Mammary epithelial cell (primary cell): ENCODE measurements around the gene DARS1.

Experiments
- EZH2 ChIP-seq: IDR thresholded peaks from 2 replicates; pipeline ENCODE4 v1.6.1; 2012; ENCODE audit warnings: low read length, inconsistent platforms, borderline replicate concordance
- TF ChIP-seq, protein P1 (sequence below), 2 donors: IDR thresholded peaks in 1 of 2; conservative IDR thresholded peaks in 1 of 2; 2 replicates each; pipeline ENCODE4 v1.5.1; 2011 to 2012; ENCODE audit warnings: inconsistent platforms in 2 of 2, low read length in 2 of 2, mild to moderate bottlenecking in 2 of 2, control low read depth in 1 of 2, low read depth in 1 of 2; ENCODE audit not compliant: insufficient read depth in 1 of 2; ENCODE audit errors: extremely low read depth in 1 of 2

DNA sequence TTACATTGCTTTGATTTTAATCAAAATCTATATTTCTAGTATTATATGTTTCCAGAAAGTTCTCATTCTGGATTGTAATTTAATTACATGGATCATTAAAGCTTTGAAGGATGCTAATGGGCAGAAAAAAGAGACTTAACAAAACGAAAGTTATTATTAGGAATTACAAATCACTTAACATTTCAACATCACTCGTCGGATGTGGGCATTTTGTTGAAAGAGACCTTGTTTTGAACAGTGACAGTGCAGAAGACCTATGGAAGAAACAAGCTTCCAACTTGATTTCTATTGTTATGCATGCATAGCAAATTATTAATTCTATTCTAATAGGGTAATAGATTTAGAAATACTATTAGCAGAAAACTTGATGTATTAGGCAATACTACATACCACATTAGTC, 31.4 kb upstream of the DARS1 start:
- TF ChIP-seq, protein P1, sequence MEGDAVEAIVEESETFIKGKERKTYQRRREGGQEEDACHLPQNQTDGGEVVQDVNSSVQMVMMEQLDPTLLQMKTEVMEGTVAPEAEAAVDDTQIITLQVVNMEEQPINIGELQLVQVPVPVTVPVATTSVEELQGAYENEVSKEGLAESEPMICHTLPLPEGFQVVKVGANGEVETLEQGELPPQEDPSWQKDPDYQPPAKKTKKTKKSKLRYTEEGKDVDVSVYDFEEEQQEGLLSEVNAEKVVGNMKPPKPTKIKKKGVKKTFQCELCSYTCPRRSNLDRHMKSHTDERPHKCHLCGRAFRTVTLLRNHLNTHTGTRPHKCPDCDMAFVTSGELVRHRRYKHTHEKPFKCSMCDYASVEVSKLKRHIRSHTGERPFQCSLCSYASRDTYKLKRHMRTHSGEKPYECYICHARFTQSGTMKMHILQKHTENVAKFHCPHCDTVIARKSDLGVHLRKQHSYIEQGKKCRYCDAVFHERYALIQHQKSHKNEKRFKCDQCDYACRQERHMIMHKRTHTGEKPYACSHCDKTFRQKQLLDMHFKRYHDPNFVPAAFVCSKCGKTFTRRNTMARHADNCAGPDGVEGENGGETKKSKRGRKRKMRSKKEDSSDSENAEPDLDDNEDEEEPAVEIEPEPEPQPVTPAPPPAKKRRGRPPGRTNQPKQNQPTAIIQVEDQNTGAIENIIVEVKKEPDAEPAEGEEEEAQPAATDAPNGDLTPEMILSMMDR (conservative IDR thresholded peaks at IDR 0.05 in 1 of 2, IDR thresholded peaks at IDR 0.05 in 1 of 2; ENCODE audit: extremely low read depth in 1 of 2, insufficient read depth in 1 of 2, low read depth in 1 of 2, low read length in 2 of 2): no peak
- TF ChIP-seq EZH2: no peak
